Left lung (tissue), 10 donors: Measurements from ENCODE around the gene PPM1M. TPM values are rescaled to one million over a fixed set of nuclear protein-coding genes. Genes with fewer than 3 reads are reported as not detected.
A peak's percentile ranks its signal among the peaks of the same experiment; 100 is the strongest.

Source experiments
- ATAC-seq: fragments of 200-7000 bp; cut with Tn5 transposase; one replicate; pipeline ENCODE4 v1.9.1; 2020; ENCODE audit warnings: moderate library complexity
- DNase-seq, 4 donors: peaks; one replicate each; pipeline ENCODE4 v3.0.0-alpha.2; 2013 to 2020
- H3K27ac ChIP-seq, 2 donors: fragments of 200-600 bp; sonication (generic) in 1 of 2; one replicate each; pipeline versions ENCODE4 v1.5.0 to v1.8.0; 2020 to 2021
- H3K27me3 ChIP-seq, 2 donors: fragments of 200-600 bp; sonication (generic) in 1 of 2; one replicate each; pipeline versions ENCODE4 v1.5.0 to v1.8.0; 2020 to 2021
- H3K36me3 ChIP-seq, 2 donors: fragments of 200-600 bp; sonication (generic) in 1 of 2; one replicate each; pipeline versions ENCODE4 v1.5.0 to v1.8.0; 2020 to 2021
- H3K4me1 ChIP-seq, 2 donors: fragments of 200-600 bp; one replicate each; pipeline ENCODE4 v1.8.0; 2021
- H3K4me3 ChIP-seq, 2 donors: fragments of 200-600 bp; sonication (generic) in 1 of 2; one replicate each; pipeline versions ENCODE4 v1.5.0 to v1.8.0; 2020 to 2021; ENCODE audit warnings: mild to moderate bottlenecking in 1 of 2
- H3K9me3 ChIP-seq, 2 donors: fragments of 200-600 bp; sonication (generic) in 1 of 2; one replicate each; pipeline versions ENCODE4 v1.5.0 to v1.8.0; 2020 to 2021
- CTCF ChIP-seq, 2 donors: fragments of 200-600 bp; sonication (generic) in 1 of 2; IDR thresholded peaks; one replicate each; pipeline versions ENCODE4 v1.5.0 to v1.8.0; 2021; ENCODE audit warnings: antibody characterized with exemption in 2 of 2
- intact Hi-C, 2 donors: fragments of 100-400 bp; cut with DNase I; formaldehyde crosslinking; loops; one replicate each; pipeline versions ENCODE4 v1.11.2 to v1.14.2; 2022
- polyA plus RNA-seq, 6 donors: library from polyadenylated mRNA; unstranded; fragments of 120-200 nt; gene quantifications; one replicate each; pipeline ENCODE4 v1.2.1, GENCODE V29; 2013; ENCODE audit not compliant: insufficient read length in 6 of 6
- total RNA-seq, 2 donors: library from RNA; stranded (reverse); fragmentation: NEBNext Ultra II Directional; extraction: Animal tissue kit (Norgen Biotek cat#: 25700); gene quantifications; one replicate each; pipeline ENCODE4 v1.2.1, GENCODE V29; 2021
- donor health status: DM: no; HTN: yes; CAD: no.
- donor health status: DM: no; HTN: no; CAD: no.

PPM1M gene
- total and polyA plus RNA-seq, 8 donors = 27.4 to 48.3 (median 31.4) TPM

GRCh38 chr3:52293491-52294319 lies 48.1 kb downstream of the PPM1M start:
- peaks cover 0 to 53% of the 10 kb centered on the region in 2 donors for H3K36me3 ChIP-seq
- H3K9me3 ChIP-seq = no peaks in the 10 kb centered on the region
- no peak overlapping the region for H3K4me3 ChIP-seq
- peaks cover 0 to 5% of the 10 kb centered on the region in 2 donors for H3K4me1 ChIP-seq
- intact Hi-C loops = loop anchor here in 1 of 2 donors (5.0 kb wide), 1 partner anchor 44 kb away; no protein-coding TSS in a partner anchor
- ATAC-seq (no peak), DNase-seq (peak in 1 of 4 donors; percentile 26)
- no peak overlapping the region for H3K27ac ChIP-seq
- no peak for TF ChIP-seq CTCF (IDR thresholded peaks at IDR 0.05)
- no peaks in the 10 kb centered on the region for H3K27me3 ChIP-seq

- H3K27ac ChIP-seq = no peak overlapping the region
- H3K4me3 ChIP-seq = no peak overlapping the region
- TF ChIP-seq CTCF (IDR thresholded peaks at IDR 0.05) = no peak
- intact Hi-C loops = loop anchor here in 1 of 2 donors (5.0 kb wide), 1 partner anchor 43 kb away; no protein-coding TSS in a partner anchor
- peaks cover 0 to 5% of the 10 kb centered on the region in 2 donors for H3K4me1 ChIP-seq
- peaks cover 0 to 53% of the 10 kb centered on the region in 2 donors for H3K36me3 ChIP-seq
- H3K27me3 ChIP-seq = no peaks in the 10 kb centered on the region
- peak in 1 of 4 donors; percentile 40 for DNase-seq
- ATAC-seq = no peak
- no peaks in the 10 kb centered on the region for H3K9me3 ChIP-seq
These were observed 49.0 kb downstream of the PPM1M start for GRCh38 chr3:52294320-52295150.

GRCh38 chr3:52295671-52296208 lies 50.2 kb downstream of the PPM1M start:
- Histone ChIP-seq H3K27me3 (no peaks in the 10 kb centered on the region), H3K9me3 (no peaks in the 10 kb centered on the region), H3K36me3 (peaks cover 0 to 48% of the 10 kb centered on the region in 2 donors), H3K27ac (no peak overlapping the region), H3K4me3 (no peak overlapping the region), H3K4me1 (peaks cover 3 to 15% of the 10 kb centered on the region in 2 donors)
- ATAC-seq (no peak), DNase-seq (peak in 1 of 4 donors; percentile 5)
- intact Hi-C loops = no loop called here
- TF ChIP-seq CTCF (IDR thresholded peaks at IDR 0.05) = no peak

- peak in 1 of 4 donors; percentile 47 for DNase-seq
- ATAC-seq = no peak
- H3K4me3 ChIP-seq = no peak overlapping the region
- H3K27ac ChIP-seq = no peak overlapping the region
- no peaks in the 10 kb centered on the region for H3K27me3 ChIP-seq
- no peak for TF ChIP-seq CTCF (IDR thresholded peaks at IDR 0.05)
- peaks cover 3 to 15% of the 10 kb centered on the region in 2 donors for H3K4me1 ChIP-seq
- H3K9me3 ChIP-seq = no peaks in the 10 kb centered on the region
- intact Hi-C loops = no loop called here
- H3K36me3 ChIP-seq = peaks cover 0 to 31% of the 10 kb centered on the region in 2 donors
These were observed 51.9 kb downstream of the PPM1M start for GRCh38 chr3:52297242-52298148.
